Measurements from ENCODE around the gene AMIGO3. TPM values are rescaled to one million over a fixed set of nuclear protein-coding genes. Genes with fewer than 3 reads are reported as not detected.

Gene AMIGO3
- total RNA-seq, 1 experiment from 2014 or later: 0.32 TPM

GRCh38 chr3:49725906-49726681 lies 6.6 kb upstream of the AMIGO3 start:
- CTCF ChIA-PET: interaction anchor here (1.1 kb wide), 1 partner anchor 186 kb away, joined by 3 read pairs; no protein-coding TSS in a partner anchor
- BruUV-seq (replicated peaks): no TSS peak
- Histone ChIP-seq H3K4me1 (ENCODE audit: control insufficient read depth in 1 of 2, insufficient read depth in 2 of 2, low read length in 2 of 2) (peaks cover 13 to 24% of the 10 kb centered on the region in 2 experiments; a peak in 3 of 4 replicates), H3K27me3 (ENCODE audit: insufficient read depth, low read length) (no peaks in the 10 kb centered on the region), H3K4me2 (ENCODE audit: low read length) (no peak overlapping the region), H3K9me3 (ENCODE audit: control insufficient read depth in 1 of 2, insufficient read depth in 1 of 2, low read depth in 1 of 2, low read length in 2 of 2) (no peaks in the 10 kb centered on the region), H3K36me3 (ENCODE audit: control insufficient read depth in 1 of 2, insufficient read depth in 2 of 2, low read length in 2 of 2) (peaks cover 8 to 20% of the 10 kb centered on the region in 2 experiments; a peak in 3 of 4 replicates), H2AFZ (ENCODE audit: low read depth, low read length, poor library complexity, severe bottlenecking) (no peak overlapping the region), H3K9ac (ENCODE audit: low read length) (no peak overlapping the region), H3K79me2 (ENCODE audit: insufficient read depth, low read length) (peaks cover 18% of the 10 kb centered on the region), H3K4me3 (replicated peaks in 1 of 2; ENCODE audit: low read depth in 1 of 2, low read length in 2 of 2) (no peak overlapping the region), H3K27ac (ENCODE audit: low read depth, low read length) (no peak overlapping the region), H3K9me2 (ENCODE audit: insufficient read depth) (no peaks in the 10 kb centered on the region), H4K20me1 (ENCODE audit: insufficient read depth) (no peaks in the 10 kb centered on the region)
- POLR2A ChIA-PET: interaction anchor here (0.5 kb wide), 1 partner anchor 56 kb away, joined by 4 read pairs; no protein-coding TSS in a partner anchor
- DNase-seq (ENCODE audit: low read depth, low spot score): no peak
- RAD21 ChIA-PET (ENCODE audit: low non-redundant PET in 1 of 2, low total read pairs in 2 of 2, uncharacterized antibody in 2 of 2, unreplicated experiment in 2 of 2): no interaction called here
- TF ChIP-seq RAD21 (IDR thresholded peaks at IDR 0.05; ENCODE audit: low read depth) (no peak), ZBTB33 (IDR thresholded peaks at IDR 0.05; ENCODE audit: extremely low read depth, insufficient replicate concordance, low read length) (no peak), POLR2A (IDR thresholded peaks at IDR 0.05; ENCODE audit: borderline replicate concordance, extremely low read depth, insufficient read depth, insufficient read length) (no peak), SP1 (IDR thresholded peaks at IDR 0.05; ENCODE audit: low read depth) (no peak), CBX3 (IDR thresholded peaks at IDR 0.05; ENCODE audit: low read depth) (no peak), MAX (IDR thresholded peaks at IDR 0.05) (no peak)
- intact Hi-C loops (cut with micrococcal nuclease): no loop called here
- ATAC-seq: no peak

Data from HCT116 (cell line).